ENCODE data around the gene CACFD1.

CACFD1 gene

DNA sequence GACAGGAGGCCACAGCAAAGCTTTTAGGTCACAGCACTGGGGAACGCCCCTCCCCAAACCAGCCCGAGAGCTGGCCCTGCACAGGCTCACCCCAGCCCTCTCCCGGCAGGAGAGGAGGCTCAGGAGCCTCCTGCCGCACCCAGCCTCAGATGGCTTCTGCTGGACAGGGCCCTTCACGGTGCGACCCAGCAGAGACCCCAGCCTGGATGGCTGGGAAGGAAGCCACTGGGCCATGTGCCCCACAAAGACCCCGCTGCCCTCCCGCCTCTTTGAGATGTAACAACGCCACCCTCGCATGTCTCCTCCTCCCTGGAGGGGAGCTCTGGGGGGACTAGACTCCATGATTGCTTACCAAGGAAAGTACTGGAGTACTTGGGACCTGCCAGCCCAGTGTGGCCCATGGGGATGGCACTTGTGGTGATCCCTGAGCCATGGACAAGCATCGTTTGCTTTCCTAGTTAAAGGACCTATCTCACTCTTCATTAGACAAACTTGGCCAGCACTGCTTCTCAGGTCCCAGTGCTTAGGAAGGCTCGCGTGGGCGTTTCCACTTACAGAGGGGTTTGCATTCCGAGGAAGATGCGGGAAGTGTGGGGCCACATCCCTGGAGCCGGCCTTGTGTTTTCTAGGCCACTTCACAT is 56.0 kb downstream of the CACFD1 start:
- no peak for DNase-seq (ENCODE audit: low read depth)
- no peak overlapping the region for H3K4me3 ChIP-seq (ENCODE audit: low read depth, low read length)
- TF ChIP-seq CTCF (IDR thresholded peaks at IDR 0.05; ENCODE audit: low read depth, low read length, missing control alignments): no peak

- no peak for DNase-seq (ENCODE audit: low read depth)
- H3K4me3 ChIP-seq (ENCODE audit: low read depth, low read length): no peak overlapping the region
- no peak for TF ChIP-seq CTCF (IDR thresholded peaks at IDR 0.05; ENCODE audit: low read depth, low read length, missing control alignments)
These were observed 56.6 kb downstream of the CACFD1 start for GRCh38 chr9:133516256-133516960.

- no peak for TF ChIP-seq CTCF (IDR thresholded peaks at IDR 0.05; ENCODE audit: low read depth, low read length, missing control alignments)
- no peak for DNase-seq (ENCODE audit: low read depth)
- H3K4me3 ChIP-seq (ENCODE audit: low read depth, low read length): no peak overlapping the region
These were observed 57.2 kb downstream of the CACFD1 start for GRCh38 chr9:133516961-133517350.

DNA sequence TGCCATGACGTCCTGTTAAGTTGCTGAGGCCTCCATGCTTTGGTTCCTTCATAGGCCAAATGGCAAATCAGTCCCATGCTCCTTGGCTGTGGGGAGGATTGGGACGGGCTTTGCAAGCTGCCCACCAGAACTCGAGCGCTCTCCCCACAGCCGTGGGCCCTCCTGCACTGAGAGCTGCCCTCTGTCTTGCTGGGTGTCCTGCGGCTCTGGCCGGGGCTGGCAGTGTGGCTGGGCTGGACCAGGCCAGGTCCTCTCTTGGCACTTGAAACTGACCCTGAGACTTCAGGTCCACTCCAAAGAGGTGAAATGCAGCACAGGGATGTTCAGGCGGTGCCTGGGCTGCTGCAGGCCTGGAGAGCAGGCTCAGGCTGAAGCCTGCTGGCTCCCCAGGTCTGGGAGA is 57.9 kb downstream of the CACFD1 start:
- TF ChIP-seq CTCF (IDR thresholded peaks at IDR 0.05; ENCODE audit: low read depth, low read length, missing control alignments): no peak
- no peak for DNase-seq (ENCODE audit: low read depth)
- H3K4me3 ChIP-seq (ENCODE audit: low read depth, low read length): no peak overlapping the region

GRCh38 chr9:133518200-133518599 is 58.4 kb downstream of the CACFD1 start:
- TF ChIP-seq CTCF (IDR thresholded peaks at IDR 0.05; ENCODE audit: low read depth, low read length, missing control alignments): no peak
- no peak for DNase-seq (ENCODE audit: low read depth)
- no peak overlapping the region for H3K4me3 ChIP-seq (ENCODE audit: low read depth, low read length)

GRCh38 chr9:133518706-133519449 is 59.1 kb downstream of the CACFD1 start:
- DNase-seq (ENCODE audit: low read depth): no peak
- TF ChIP-seq CTCF (IDR thresholded peaks at IDR 0.05; ENCODE audit: low read depth, low read length, missing control alignments): no peak

More at GRCh38 chr9:133518706-133519449, 59.1 kb downstream of the CACFD1 start:
- H3K4me3 ChIP-seq (ENCODE audit: low read depth, low read length): no peak overlapping the region
